Colonic mucosa (tissue), 4 donors: ENCODE data around the gene HSFX4. TPM values are rescaled to one million over a fixed set of nuclear protein-coding genes. Genes with fewer than 3 reads are reported as not detected.

ENCODE experiments used
- DNase-seq: peaks from one replicate; pipeline ENCODE4 v3.0.0-alpha.2; 2020
- H3K27ac ChIP-seq: fragments of 200-600 bp; one replicate; pipeline ENCODE4 v1.8.0; 2021
- H3K27me3 ChIP-seq: fragments of 200-600 bp; one replicate; pipeline ENCODE4 v1.8.0; 2021
- H3K36me3 ChIP-seq: fragments of 200-600 bp; one replicate; pipeline ENCODE4 v1.8.0; 2021
- H3K4me1 ChIP-seq: fragments of 200-600 bp; one replicate; pipeline ENCODE4 v1.8.0; 2021; ENCODE audit warnings: mild to moderate bottlenecking
- H3K4me3 ChIP-seq: fragments of 200-600 bp; one replicate; pipeline ENCODE4 v1.8.0; 2021
- H3K9ac ChIP-seq, 2 donors: one replicate each; pipeline ENCODE4 v1.7.0; 2013; ENCODE audit warnings: control low read depth in 2 of 2, low read depth in 2 of 2, low read length in 2 of 2
- H3K9me3 ChIP-seq: fragments of 200-600 bp; one replicate; pipeline ENCODE4 v1.8.0; 2021
- CTCF ChIP-seq: fragments of 200-600 bp; IDR thresholded peaks from one replicate; pipeline ENCODE4 v1.8.0; 2022; ENCODE audit warnings: antibody characterized with exemption, mild to moderate bottlenecking
- intact Hi-C: fragments of 100-400 bp; cut with DNase I; formaldehyde crosslinking; loops from one replicate; pipeline ENCODE4 v1.14.1; 2022
- total RNA-seq, 2 donors: library from RNA; stranded (reverse); fragmentation: NEBNext Ultra II Directional in 1 of 2; extraction: Animal tissue kit (Norgen Biotek cat#: 25700) in 1 of 2; gene quantifications; one replicate each; pipeline ENCODE4 v1.2.1, GENCODE V29; 2021
- donor health status: healthy.
- donor health status: DM: no; HTN: no; CAD: no.
- donor health status: DM: no; HTN: no; CAD: no.

Gene HSFX4
- total RNA-seq, 2 donors from 2014 or later = not detected

- no peak for DNase-seq
- H3K9ac ChIP-seq = peak overlapping the region in 1 of 2 donors; percentile 31
- intact Hi-C loops = no loop called here
- no peak overlapping the region for H3K27ac ChIP-seq
- no peaks in the 10 kb centered on the region for H3K36me3 ChIP-seq
- no peaks in the 10 kb centered on the region for H3K27me3 ChIP-seq
- H3K4me1 ChIP-seq = no peaks in the 10 kb centered on the region
- H3K9me3 ChIP-seq = no peaks in the 10 kb centered on the region
- TF ChIP-seq CTCF = no peak
- H3K4me3 ChIP-seq = no peak overlapping the region
Measured at GRCh38 chrX:149949743-149950436, 20.5 kb downstream of the HSFX4 start.

GRCh38 chrX:149950681-149951080 is 21.3 kb downstream of the HSFX4 start:
- DNase-seq = peak; percentile 31
- Histone ChIP-seq H3K36me3 (no peaks in the 10 kb centered on the region), H3K27ac (no peak overlapping the region), H3K4me3 (no peak overlapping the region), H3K9me3 (no peaks in the 10 kb centered on the region), H3K9ac (no peak overlapping the region), H3K4me1 (no peaks in the 10 kb centered on the region), H3K27me3 (no peaks in the 10 kb centered on the region)
- intact Hi-C loops = no loop called here
- no peak for TF ChIP-seq CTCF

GRCh38 chrX:149961572-149961971 is 32.2 kb downstream of the HSFX4 start:
- Histone ChIP-seq H3K27ac (no peak overlapping the region), H3K4me1 (no peaks in the 10 kb centered on the region), H3K4me3 (no peak overlapping the region), H3K9ac (no peak overlapping the region), H3K9me3 (no peaks in the 10 kb centered on the region), H3K36me3 (no peaks in the 10 kb centered on the region), H3K27me3 (no peaks in the 10 kb centered on the region)
- no peak for DNase-seq
- TF ChIP-seq CTCF = no peak
- intact Hi-C loops = no loop called here

- Histone ChIP-seq H3K9me3 (no peaks in the 10 kb centered on the region), H3K27me3 (no peaks in the 10 kb centered on the region), H3K4me3 (no peak overlapping the region), H3K4me1 (no peaks in the 10 kb centered on the region), H3K36me3 (no peaks in the 10 kb centered on the region), H3K27ac (no peak overlapping the region), H3K9ac (no peak overlapping the region)
- TF ChIP-seq CTCF = no peak
- intact Hi-C loops = no loop called here
- no peak for DNase-seq
Measured at GRCh38 chrX:149962010-149962409, 32.6 kb downstream of the HSFX4 start.

- Histone ChIP-seq H3K4me1 (no peaks in the 10 kb centered on the region), H3K9me3 (no peaks in the 10 kb centered on the region), H3K4me3 (no peak overlapping the region), H3K27me3 (no peaks in the 10 kb centered on the region), H3K36me3 (no peaks in the 10 kb centered on the region), H3K27ac (no peak overlapping the region), H3K9ac (no peak overlapping the region)
- intact Hi-C loops = no loop called here
- peak; percentile 45 for TF ChIP-seq CTCF
- peak; percentile 43 for DNase-seq
Measured at GRCh38 chrX:149962859-149963757, 33.7 kb downstream of the HSFX4 start.
